Fibroblast of the aortic adventitia (primary cell): ENCODE results near the gene NSA2. TPM values are rescaled to one million over a fixed set of nuclear protein-coding genes. Genes with fewer than 3 reads are reported as not detected.
"Not testable (repeated sequence)": the region's sequence is repeated elsewhere in the genome, so short reads cannot be mapped to it uniquely, and the experiment has no call there.

Source experiments
- DNase-seq: peaks from one replicate; pipeline ENCODE4 v3.0.0-alpha.2; 2010; ENCODE audit warnings: low read depth
- H3K4me3 ChIP-seq: 2 replicates; pipeline ENCODE4 v1.5.1; 2011; ENCODE audit warnings: low read depth, mild to moderate bottlenecking, control low read depth, low read length, moderate library complexity
- CTCF ChIP-seq: IDR thresholded peaks from 2 replicates; pipeline ENCODE4 v1.5.1; 2011; ENCODE audit warnings: mild to moderate bottlenecking, low read length, control low read depth, inconsistent platforms; ENCODE audit not compliant: insufficient read depth
- total RNA-seq: library from RNA; depleted of rRNA; stranded (reverse); fragments of >200 nt; gene quantifications from 2 replicates; pipeline ENCODE4 v1.2.3, GENCODE V29; 2012; ENCODE audit warnings: low replicate concordance

NSA2 gene
- total RNA-seq: 144 and 168 TPM in 2 replicates

DNA sequence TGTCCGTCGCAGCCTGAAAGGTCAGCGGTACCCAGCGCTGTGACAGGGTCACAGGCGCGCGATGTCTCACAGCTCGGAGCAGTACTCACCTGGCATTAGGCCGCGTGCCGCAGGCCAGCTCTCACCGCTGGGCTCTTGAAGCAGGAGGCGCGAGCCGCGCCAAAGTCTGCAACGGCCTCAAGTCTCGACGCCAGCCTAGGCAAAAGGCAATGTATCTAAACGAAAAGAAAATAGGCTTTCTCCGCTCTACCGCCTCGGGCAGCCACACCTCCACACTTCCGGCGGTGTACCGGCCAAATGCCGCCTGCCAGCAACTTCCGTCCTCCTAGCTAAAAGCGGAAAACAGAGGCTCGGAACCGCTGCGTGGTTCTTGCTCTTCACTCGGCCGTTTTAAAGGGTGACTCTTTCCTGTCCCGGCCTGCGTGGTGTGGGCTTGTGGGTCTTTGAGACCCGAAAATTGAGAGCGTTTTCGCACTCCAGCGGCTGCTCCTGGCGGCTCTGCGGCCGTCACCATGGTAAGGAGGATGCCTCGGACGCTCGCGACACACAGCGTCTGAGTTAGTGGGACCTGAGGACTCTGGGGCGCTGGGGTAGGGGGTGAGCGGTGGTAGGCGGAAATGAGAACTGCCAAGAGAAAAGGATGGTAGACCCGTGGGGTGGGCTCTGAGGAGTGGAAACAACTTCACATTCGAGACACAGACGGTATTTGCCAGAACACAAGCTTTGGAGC lies at the start of gene NSA2, which contains the start of gene GFM2:
Gene NSA2 (plus strand): TSS at position 401 of the 730 bp plus-strand sequence. CDS start 112 bp downstream, at position 513.
Gene GFM2 (minus strand): TSS at position 269 of the 730 bp plus-strand sequence. CDS start 3,375 bp downstream, outside the sequence.
- no peak for TF ChIP-seq CTCF
- peak; percentile 95 for DNase-seq
- peak within 1 kb of the TSS; percentile 98 for H3K4me3 ChIP-seq

DNA sequence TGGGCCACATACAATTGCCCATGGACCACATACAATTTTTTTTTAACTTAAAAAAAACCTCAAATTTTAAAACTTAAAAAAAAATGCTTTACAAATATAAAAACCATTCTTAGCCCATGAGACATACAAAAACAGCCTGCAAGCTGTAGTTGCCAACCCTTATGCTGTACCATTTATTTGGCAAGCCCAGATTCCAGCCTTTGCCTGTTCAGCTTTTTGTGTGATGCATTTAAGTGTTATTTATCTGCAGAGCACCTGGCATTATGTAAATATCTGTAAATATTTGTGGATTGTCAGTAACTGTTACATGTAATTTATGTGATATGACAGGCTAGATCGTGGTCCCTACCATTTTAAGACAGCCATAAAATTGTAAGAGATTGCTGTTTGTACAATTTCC lies 49.5 kb upstream of the NSA2 start:
- no peak for TF ChIP-seq CTCF
- no peak for DNase-seq
- H3K4me3 ChIP-seq: no peak overlapping the region

DNA sequence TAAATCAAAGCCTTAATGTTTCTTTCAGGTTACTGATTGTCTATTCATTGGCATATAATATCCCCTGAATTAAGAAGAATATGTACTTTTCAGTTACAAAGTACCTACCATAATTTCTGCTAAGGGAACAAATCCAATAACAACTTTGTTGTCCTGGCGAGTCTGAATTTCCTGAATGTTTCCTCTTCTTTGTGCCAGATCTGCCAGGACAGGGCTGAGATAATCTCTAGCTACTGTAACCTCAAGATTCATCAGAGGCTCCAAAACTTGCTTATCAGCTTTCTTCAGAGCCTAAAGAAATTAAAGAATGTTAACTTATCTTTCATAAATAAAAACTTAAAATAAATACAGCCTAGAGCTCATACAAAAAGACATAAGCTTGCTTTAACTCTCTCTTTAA lies 44.8 kb upstream of the NSA2 start:
- no peak for DNase-seq
- H3K4me3 ChIP-seq: no peak overlapping the region
- no peak for TF ChIP-seq CTCF

- DNase-seq: no peak
- no peak for TF ChIP-seq CTCF
- H3K4me3 ChIP-seq: no peak overlapping the region
These were observed 41.7 kb upstream of the NSA2 start for GRCh38 chr5:74725331-74725730.

- DNase-seq: no peak
- no peak for TF ChIP-seq CTCF
- no peak overlapping the region for H3K4me3 ChIP-seq
These were observed 30.3 kb upstream of the NSA2 start for GRCh38 chr5:74736759-74737158.

DNA sequence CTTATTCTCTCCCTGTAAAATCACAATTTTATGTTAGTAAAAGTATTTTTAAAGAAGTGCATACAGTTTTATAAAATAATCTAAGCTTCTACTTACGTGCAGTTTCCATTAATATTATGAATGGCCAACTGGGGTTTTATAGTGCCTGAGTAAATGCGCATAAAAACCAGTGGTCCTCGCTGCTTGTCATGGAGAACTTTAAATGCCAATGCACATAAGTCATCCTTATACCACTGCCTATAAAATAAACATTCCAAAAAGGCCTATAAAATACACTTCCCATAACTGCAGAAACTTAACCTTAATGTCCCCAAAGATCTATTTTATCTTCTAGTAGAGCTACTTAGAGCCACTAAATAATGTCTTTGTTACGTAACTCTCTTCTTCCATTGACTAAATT lies 28.6 kb upstream of the NSA2 start:
- H3K4me3 ChIP-seq: no peak overlapping the region
- DNase-seq: no peak
- no peak for TF ChIP-seq CTCF

DNA sequence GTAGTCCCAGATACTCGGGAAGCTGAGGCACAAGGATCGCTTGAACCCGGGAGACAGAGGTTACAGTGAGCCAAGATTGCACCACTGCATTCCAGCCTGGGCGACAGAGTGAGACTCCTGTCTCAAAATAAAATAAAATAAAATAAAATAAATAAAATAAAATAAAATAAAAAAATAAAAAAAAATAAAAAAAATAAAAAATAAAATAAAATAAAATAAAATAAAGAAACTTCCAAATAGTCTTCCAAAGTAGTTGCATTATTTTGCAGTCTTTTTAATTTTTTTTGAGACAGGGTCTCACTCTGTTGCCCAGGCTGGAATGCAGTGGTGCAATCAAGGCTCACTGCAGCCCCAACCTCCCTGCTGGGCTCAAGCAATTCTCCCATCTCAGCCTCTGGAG lies 18.3 kb upstream of the NSA2 start:
- not testable (repeated sequence) for DNase-seq, H3K4me3 ChIP-seq
